ENCODE results near the gene NUFIP2. TPM values are rescaled to one million over a fixed set of nuclear protein-coding genes. Genes with fewer than 3 reads are reported as not detected.

Gene NUFIP2
- total RNA-seq, 4 donors from 2014 or later, result 27.6 to 37.6 (median 30.5) TPM

DNA sequence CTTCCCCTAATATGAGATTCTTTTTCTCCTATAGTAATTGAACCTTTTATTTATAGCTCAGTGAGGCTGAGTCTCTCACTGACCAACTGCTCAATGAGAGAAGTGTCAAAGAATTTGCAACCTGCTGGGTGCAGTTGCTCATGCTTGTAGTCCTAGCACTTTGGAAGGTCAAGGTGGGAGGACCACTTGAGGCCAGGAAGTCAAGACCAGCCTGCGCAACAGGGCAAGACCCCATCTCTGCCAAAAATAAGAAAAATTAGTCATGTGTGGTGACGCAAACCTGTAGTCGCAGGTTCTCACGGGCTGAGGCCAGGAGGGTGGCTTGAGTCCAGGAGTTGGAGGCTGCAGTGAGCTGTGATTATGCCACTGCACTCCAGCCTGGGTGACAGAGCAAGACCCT is 78.2 kb downstream of the NUFIP2 start:
- H3K27me3 ChIP-seq, result no peaks in the 10 kb centered on the region
- intact Hi-C loops (cut with DNase I), result loop anchor here (5.0 kb wide), 2 partner anchors 33 to 77 kb away; partner anchors contain the start of genes MYO18A and NUFIP2
- TF ChIP-seq POLR2AphosphoS5 (IDR thresholded peaks at IDR 0.05) (no peak), EP300 (IDR thresholded peaks at IDR 0.05) (no peak), POLR2A (IDR thresholded peaks at IDR 0.05; ENCODE audit: low read depth) (no peak)
- TF ChIP-seq, protein P1, sequence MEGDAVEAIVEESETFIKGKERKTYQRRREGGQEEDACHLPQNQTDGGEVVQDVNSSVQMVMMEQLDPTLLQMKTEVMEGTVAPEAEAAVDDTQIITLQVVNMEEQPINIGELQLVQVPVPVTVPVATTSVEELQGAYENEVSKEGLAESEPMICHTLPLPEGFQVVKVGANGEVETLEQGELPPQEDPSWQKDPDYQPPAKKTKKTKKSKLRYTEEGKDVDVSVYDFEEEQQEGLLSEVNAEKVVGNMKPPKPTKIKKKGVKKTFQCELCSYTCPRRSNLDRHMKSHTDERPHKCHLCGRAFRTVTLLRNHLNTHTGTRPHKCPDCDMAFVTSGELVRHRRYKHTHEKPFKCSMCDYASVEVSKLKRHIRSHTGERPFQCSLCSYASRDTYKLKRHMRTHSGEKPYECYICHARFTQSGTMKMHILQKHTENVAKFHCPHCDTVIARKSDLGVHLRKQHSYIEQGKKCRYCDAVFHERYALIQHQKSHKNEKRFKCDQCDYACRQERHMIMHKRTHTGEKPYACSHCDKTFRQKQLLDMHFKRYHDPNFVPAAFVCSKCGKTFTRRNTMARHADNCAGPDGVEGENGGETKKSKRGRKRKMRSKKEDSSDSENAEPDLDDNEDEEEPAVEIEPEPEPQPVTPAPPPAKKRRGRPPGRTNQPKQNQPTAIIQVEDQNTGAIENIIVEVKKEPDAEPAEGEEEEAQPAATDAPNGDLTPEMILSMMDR (IDR thresholded peaks at IDR 0.05), result no peak
- no peaks in the 10 kb centered on the region for H3K36me3 ChIP-seq
- no peak for DNase-seq (ENCODE audit: extremely low spot score)
- H3K27ac ChIP-seq (replicated peaks in 1 of 4), result no peak overlapping the region
- peaks cover 0 to 9% (median 8%) of the 10 kb centered on the region in 4 donors for H3K4me1 ChIP-seq
- no peak overlapping the region for H3K4me3 ChIP-seq
- 68% methylated on average over 4 of the region's 4 CpGs for WGBS
- no peaks in the 10 kb centered on the region for H3K9me3 ChIP-seq

DNA sequence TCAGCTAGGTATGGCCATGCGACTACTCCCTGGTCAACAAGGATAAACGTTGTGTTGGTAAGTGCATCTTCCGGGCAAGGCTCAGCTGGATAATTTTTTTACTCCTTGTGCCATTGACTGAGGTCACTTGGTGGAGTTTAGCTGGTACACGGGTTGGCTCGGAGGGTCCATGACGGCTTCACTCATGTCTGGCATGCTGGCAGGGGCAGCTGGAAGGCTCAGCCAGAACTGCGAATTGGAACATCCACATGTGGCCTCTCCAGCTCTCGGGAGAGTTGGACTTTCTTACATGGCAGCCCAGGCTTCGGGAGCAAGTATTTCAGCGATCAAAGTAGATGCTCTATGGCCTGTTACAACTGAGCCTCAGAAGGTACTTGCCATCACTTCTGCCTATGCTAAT is 78.8 kb downstream of the NUFIP2 start:
- intact Hi-C loops (cut with DNase I), result loop anchor here (5.0 kb wide), 2 partner anchors 33 to 77 kb away; partner anchors contain the start of genes MYO18A and NUFIP2
- Histone ChIP-seq H3K36me3 (no peaks in the 10 kb centered on the region), H3K27me3 (no peaks in the 10 kb centered on the region), H3K27ac (replicated peaks in 1 of 4) (no peak overlapping the region), H3K4me1 (peaks cover 0 to 9% (median 8%) of the 10 kb centered on the region in 4 donors), H3K9me3 (no peaks in the 10 kb centered on the region), H3K4me3 (no peak overlapping the region)
- no peak for DNase-seq (ENCODE audit: extremely low spot score)
- 84% methylated on average over 10 of the region's 10 CpGs for WGBS
- no peak for TF ChIP-seq EP300 (IDR thresholded peaks at IDR 0.05)
- TF ChIP-seq POLR2A (IDR thresholded peaks at IDR 0.05; ENCODE audit: low read depth), result no peak
- TF ChIP-seq, protein P1 (IDR thresholded peaks at IDR 0.05), result no peak

DNA sequence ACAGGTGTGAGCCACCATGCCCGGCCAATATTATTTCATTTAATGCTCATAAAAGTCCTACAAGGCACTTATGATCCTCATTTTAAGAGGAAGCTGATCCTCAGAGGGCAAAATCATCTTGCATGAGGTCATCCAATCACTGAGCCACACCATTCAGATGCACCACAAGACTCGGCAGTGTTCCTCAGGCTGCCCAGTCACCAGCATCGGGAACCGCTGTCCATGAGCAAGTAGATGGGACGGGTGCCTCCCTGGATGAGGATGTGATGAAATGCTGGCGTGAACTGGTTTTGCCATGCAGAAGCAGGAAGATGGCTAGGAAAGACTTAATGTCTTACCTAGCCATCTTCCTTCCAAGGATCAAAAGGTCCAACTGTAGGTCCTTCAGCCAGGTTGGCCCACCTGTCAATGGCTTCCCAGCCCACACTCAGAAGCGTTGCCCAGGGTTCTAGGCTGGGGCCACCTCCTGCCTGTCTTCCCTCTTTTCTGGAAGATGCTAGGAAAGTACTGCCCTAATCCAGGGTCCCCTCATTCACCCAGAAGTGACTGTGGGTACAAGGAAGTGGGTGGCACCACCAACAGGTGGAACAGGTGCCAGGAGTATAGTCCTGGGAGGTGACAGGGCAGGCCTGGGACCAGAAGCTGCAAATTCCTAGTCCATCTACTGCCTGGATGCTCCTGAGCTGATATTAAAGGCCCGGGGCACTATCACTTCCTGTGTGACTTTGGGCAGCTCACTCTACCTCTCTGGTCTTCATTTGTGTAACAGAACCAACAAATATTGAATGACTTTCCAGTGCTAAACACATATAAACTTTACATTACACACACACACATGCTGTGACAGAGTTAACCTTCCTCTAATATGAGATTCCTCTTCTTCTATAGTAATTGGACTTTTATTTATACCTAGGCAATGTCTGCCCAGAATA is 79.5 kb downstream of the NUFIP2 start:
- no peak for DNase-seq (ENCODE audit: extremely low spot score)
- no peak overlapping the region for H3K27ac ChIP-seq (replicated peaks in 1 of 4)
- intact Hi-C loops (cut with DNase I), result loop anchor here (5.0 kb wide), 2 partner anchors 32 to 78 kb away; partner anchors contain the start of genes MYO18A and NUFIP2
- no peaks in the 10 kb centered on the region for H3K27me3 ChIP-seq
- H3K4me3 ChIP-seq, result no peak overlapping the region
- TF ChIP-seq POLR2AphosphoS5 (IDR thresholded peaks at IDR 0.05) (no peak), EP300 (IDR thresholded peaks at IDR 0.05) (no peak), POLR2A (IDR thresholded peaks at IDR 0.05; ENCODE audit: low read depth) (no peak)
- TF ChIP-seq, protein P1 (IDR thresholded peaks at IDR 0.05), result no peak
- H3K4me1 ChIP-seq, result peaks cover 0 to 6% (median 5%) of the 10 kb centered on the region in 4 donors
- no peaks in the 10 kb centered on the region for H3K36me3 ChIP-seq
- 84% methylated on average over 8 of the region's 8 CpGs for WGBS
- no peaks in the 10 kb centered on the region for H3K9me3 ChIP-seq

DNA sequence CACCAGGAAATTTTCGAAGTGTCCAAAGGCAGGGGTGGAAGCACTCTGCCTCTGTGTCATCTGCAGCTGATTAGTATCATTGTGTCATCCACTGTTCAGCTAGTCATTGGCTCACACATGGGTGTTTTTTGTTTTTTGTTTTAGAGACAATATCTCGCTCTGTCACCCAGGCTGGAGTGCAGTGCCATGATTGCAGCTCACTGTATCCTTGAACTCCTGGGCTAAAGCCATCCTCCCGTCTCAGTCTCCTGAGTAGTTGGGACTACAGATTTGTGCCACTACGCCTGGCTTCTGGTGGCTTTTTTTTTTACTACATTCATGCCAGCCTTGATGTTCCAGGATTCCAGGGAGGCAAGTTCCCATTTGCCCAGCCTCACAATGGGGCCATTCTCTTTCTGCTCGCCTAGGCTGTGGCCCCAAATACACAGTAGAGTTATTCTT is 81.2 kb downstream of the NUFIP2 start:
- H3K27ac ChIP-seq (replicated peaks in 1 of 4), result no peak overlapping the region
- no peak overlapping the region for H3K4me3 ChIP-seq
- H3K36me3 ChIP-seq, result no peaks in the 10 kb centered on the region
- no peak for TF ChIP-seq POLR2A (IDR thresholded peaks at IDR 0.05; ENCODE audit: low read depth)
- no peak for TF ChIP-seq POLR2AphosphoS5 (IDR thresholded peaks at IDR 0.05)
- no peak for TF ChIP-seq EP300 (IDR thresholded peaks at IDR 0.05)
- TF ChIP-seq, protein P1 (IDR thresholded peaks at IDR 0.05), result no peak
- 72% methylated on average over 5 of the region's 5 CpGs for WGBS
- no peaks in the 10 kb centered on the region for H3K27me3 ChIP-seq
- no peaks in the 10 kb centered on the region for H3K9me3 ChIP-seq
- intact Hi-C loops (cut with DNase I), result no loop called here
- no peak for DNase-seq (ENCODE audit: extremely low spot score)
- no peaks in the 10 kb centered on the region for H3K4me1 ChIP-seq

All from esophagus muscularis mucosa (tissue), 4 donors.